DLD1 (cell line): ENCODE data around the gene XK.
"Not testable (repeated sequence)": the region's sequence is repeated elsewhere in the genome, so short reads cannot be mapped to it uniquely, and the experiment has no call there.

Experiments
- in situ Hi-C: cut with HindIII; loops from 2 replicates; pipeline ENCODE4 v1.10.0; 2017; ENCODE audit warnings: low sequenced_read_pairs

The XK gene

GRCh38 chrX:37753384-37753783, 67.8 kb downstream of the XK start:
- in situ Hi-C loops = no loop called here

- in situ Hi-C loops = no loop called here
Observed at GRCh38 chrX:37754516-37754915, 68.9 kb downstream of the XK start.

GRCh38 chrX:37755025-37755424, 69.4 kb downstream of the XK start:
- in situ Hi-C loops = no loop called here

GRCh38 chrX:37757082-37757481, 71.5 kb downstream of the XK start:
- in situ Hi-C loops = no loop called here

GRCh38 chrX:37759351-37759750, 73.8 kb downstream of the XK start:
- in situ Hi-C loops = no loop called here

GRCh38 chrX:37759878-37760418, 74.4 kb downstream of the XK start:
- in situ Hi-C loops = no loop called here

GRCh38 chrX:37763400-37763799, 77.8 kb downstream of the XK start:
- in situ Hi-C loops = no loop called here

GRCh38 chrX:37765507-37765906, 79.9 kb downstream of the XK start:
- in situ Hi-C loops = no loop called here

GRCh38 chrX:37767430-37767829, 81.8 kb downstream of the XK start:
- in situ Hi-C loops = no loop called here

GRCh38 chrX:37768866-37769265, 83.3 kb downstream of the XK start:
- in situ Hi-C loops = not testable (repeated sequence)

GRCh38 chrX:37776283-37776986, 90.8 kb downstream of the XK start:
- in situ Hi-C loops = no loop called here

GRCh38 chrX:37776987-37777325, 91.4 kb downstream of the XK start:
- in situ Hi-C loops = no loop called here

- in situ Hi-C loops = no loop called here
Observed at GRCh38 chrX:37779857-37780256, 94.3 kb downstream of the XK start, which contains the start of gene CYBB. TSS of gene CYBB (plus strand) at chrX:37780059. CDS start at chrX:37780078, 19 bp downstream.

- in situ Hi-C loops = no loop called here
Observed at GRCh38 chrX:37781081-37781480, 95.5 kb downstream of the XK start.
